ENCODE data around the gene WDR27. TPM values are rescaled to one million over a fixed set of nuclear protein-coding genes. Genes with fewer than 3 reads are reported as not detected.

Gene WDR27
- polyA plus RNA-seq, 1 donor: 73.8 TPM

DNA sequence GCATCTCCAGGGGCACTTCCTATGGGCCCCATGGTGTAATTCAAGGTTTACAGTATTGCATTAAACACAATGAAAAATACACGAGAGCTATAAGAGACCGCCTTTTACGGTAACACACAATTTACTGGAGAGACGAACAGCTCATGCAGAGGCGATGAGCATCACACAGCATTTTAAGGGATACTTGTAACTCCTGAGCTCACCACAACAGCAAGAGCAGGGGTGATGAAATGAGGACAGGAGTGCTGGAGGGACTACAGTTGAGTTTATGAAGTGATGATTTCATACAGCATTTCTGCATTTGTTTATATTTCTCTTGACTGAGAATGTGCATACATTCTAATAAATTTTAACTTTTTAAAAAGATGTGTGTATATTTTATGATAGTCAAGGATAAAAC lies 113.9 kb downstream of the WDR27 start:
- Histone ChIP-seq H3K4me3 (ENCODE audit: low read length) (no peak overlapping the region), H3K4me1 (ENCODE audit: control insufficient read depth, insufficient read depth, low read length) (no peaks in the 10 kb centered on the region), H3K36me3 (ENCODE audit: control insufficient read depth, insufficient read depth, low read length) (peaks cover 3% of the 10 kb centered on the region), H3K27me3 (ENCODE audit: control insufficient read depth, insufficient read depth, low read length) (no peaks in the 10 kb centered on the region), H3K27ac (ENCODE audit: low read length) (no peak overlapping the region), H3K9me3 (ENCODE audit: control insufficient read depth, low read depth, low read length) (no peaks in the 10 kb centered on the region)
- WGBS (ENCODE audit: insufficient coverage, low lambda C conversion rate): 83% methylated on average over 2 of the region's 5 CpGs
- DNase-seq: no peak

DNA sequence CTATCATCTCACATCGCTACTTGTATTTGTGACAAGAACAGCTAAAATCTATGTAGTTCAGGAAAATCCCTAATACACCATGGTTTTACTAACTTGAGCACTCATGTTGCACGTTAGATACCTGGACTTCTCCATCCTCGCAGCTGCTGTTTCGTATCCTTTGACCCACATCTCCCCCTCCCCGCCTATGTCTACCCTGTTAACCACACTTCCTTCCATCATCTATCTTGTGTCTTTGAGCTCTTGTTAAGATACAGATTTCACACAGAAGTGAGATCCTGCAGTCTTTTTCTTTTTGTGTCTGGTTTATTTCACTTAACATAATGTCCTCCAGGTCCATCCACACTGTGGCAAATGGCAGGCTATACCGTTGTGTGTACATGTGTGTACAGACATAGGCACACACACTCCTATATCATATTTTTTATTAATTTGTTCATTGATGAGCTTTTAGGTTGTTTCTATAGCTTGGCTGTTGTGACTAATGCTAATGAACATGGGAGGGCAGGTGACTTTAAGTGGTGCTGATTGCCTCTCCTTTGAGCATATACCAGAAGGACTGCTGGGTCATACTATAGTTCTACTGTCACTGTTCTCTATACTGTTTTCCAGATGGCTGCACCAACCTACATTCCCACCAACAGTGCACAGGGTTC lies 117.8 kb downstream of the WDR27 start:
- Histone ChIP-seq H3K9me3 (ENCODE audit: control insufficient read depth, low read depth, low read length) (no peaks in the 10 kb centered on the region), H3K27ac (ENCODE audit: low read length) (no peak overlapping the region), H3K27me3 (ENCODE audit: control insufficient read depth, insufficient read depth, low read length) (no peaks in the 10 kb centered on the region), H3K36me3 (ENCODE audit: control insufficient read depth, insufficient read depth, low read length) (no peaks in the 10 kb centered on the region), H3K4me1 (ENCODE audit: control insufficient read depth, insufficient read depth, low read length) (no peaks in the 10 kb centered on the region), H3K4me3 (ENCODE audit: low read length) (no peak overlapping the region)
- no peak for DNase-seq
- WGBS (ENCODE audit: insufficient coverage, low lambda C conversion rate): 100% methylated on average over 1 of the region's 6 CpGs

DNA sequence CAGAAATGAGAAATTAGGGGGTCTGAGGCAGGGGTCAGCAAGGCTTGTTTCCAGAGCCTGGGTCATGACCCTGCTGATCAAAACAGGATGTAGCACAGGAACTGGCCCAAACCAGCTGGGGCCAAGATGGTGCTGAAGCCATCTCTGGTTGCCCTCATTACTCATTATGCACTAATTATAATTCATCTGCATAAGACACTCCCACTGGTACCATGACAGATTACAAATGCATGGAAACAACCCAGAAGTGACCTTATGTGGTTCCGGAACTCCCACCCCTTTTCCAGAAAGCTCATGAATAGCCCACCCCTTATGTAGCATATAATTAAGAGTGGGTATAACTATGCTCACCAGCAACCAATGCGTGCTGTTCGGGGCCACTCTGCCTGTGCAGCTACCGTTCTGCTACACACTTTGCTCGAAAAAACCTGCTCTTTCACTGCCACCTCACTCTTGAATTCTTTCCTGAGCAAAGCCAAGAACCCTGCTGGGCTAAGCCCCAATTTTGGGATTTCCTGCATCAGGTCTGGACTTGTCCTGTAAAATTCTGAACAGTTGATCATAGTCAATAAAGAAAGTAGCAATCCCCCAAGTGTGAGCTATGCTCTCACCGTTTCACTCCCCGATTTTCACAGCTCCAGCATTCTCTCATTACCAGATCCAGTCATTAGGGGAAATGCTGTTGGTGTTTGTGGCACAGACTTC lies 122.3 kb downstream of the WDR27 start:
- WGBS (ENCODE audit: insufficient coverage, low lambda C conversion rate): no CpG with 5 or more reads among the region's 7 CpGs
- DNase-seq: no peak
- H3K27me3 ChIP-seq (ENCODE audit: control insufficient read depth, insufficient read depth, low read length): no peaks in the 10 kb centered on the region

DNA sequence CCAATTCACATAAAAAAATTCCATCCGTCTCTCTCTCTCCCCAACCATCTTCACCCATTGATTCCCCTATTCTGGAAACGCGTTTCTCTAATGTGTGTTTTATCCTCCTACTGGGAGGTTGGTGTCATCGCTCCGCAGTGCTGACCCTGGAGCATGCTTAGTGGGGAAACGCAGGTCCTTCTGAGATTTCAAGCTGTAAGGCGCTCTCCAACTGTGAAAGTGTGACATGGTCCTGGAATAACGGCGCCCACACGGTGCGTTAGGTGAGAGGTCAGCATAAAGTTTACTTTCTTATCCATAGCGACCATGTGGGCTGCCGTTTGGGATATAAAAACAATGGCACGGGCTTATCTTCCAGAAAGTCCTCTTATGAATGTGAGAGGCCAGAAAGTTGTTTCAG lies 123.9 kb downstream of the WDR27 start:
- no peak for DNase-seq
- Histone ChIP-seq H3K27me3 (ENCODE audit: control insufficient read depth, insufficient read depth, low read length) (no peaks in the 10 kb centered on the region), H3K9me3 (ENCODE audit: control insufficient read depth, low read depth, low read length) (peaks cover 4% of the 10 kb centered on the region), H3K27ac (ENCODE audit: low read length) (no peak overlapping the region), H3K4me3 (ENCODE audit: low read length) (no peak overlapping the region), H3K4me1 (ENCODE audit: control insufficient read depth, insufficient read depth, low read length) (no peaks in the 10 kb centered on the region), H3K36me3 (ENCODE audit: control insufficient read depth, insufficient read depth, low read length) (no peaks in the 10 kb centered on the region)
- WGBS (ENCODE audit: insufficient coverage, low lambda C conversion rate): 100% methylated on average over 2 of the region's 14 CpGs

More for the DNA sequence above, 122.3 kb downstream of the WDR27 start:
- Histone ChIP-seq H3K36me3 (ENCODE audit: control insufficient read depth, insufficient read depth, low read length) (no peaks in the 10 kb centered on the region), H3K4me1 (ENCODE audit: control insufficient read depth, insufficient read depth, low read length) (no peaks in the 10 kb centered on the region), H3K27ac (ENCODE audit: low read length) (no peak overlapping the region), H3K4me3 (ENCODE audit: low read length) (no peak overlapping the region), H3K9me3 (ENCODE audit: control insufficient read depth, low read depth, low read length) (peaks cover 4% of the 10 kb centered on the region)

DNA sequence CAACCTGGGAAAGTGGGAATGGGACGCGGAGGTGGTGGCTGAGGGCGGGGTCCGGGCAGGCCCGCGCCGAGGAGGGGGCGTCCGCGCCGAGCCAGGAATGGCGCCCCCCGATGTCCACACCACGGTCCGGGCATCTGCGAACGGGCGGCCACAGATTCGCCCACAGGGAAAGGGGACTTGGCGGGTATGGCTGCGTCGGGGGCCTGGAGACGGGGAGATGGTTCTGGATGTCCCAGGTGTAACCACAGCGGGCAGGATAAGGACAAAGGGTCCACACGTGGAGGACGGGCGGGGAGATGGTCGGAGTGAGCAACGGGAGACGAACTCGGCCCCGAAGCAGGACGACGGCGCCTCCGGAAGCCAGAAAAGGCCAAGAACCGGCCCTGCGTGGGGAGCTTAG lies 124.6 kb downstream of the WDR27 start:
- Histone ChIP-seq H3K4me1 (ENCODE audit: control insufficient read depth, insufficient read depth, low read length) (no peaks in the 10 kb centered on the region), H3K27ac (ENCODE audit: low read length) (no peak overlapping the region), H3K9me3 (ENCODE audit: control insufficient read depth, low read depth, low read length) (peaks cover 4% of the 10 kb centered on the region), H3K27me3 (ENCODE audit: control insufficient read depth, insufficient read depth, low read length) (no peaks in the 10 kb centered on the region), H3K4me3 (ENCODE audit: low read length) (peak overlapping the region; percentile 10), H3K36me3 (ENCODE audit: control insufficient read depth, insufficient read depth, low read length) (no peaks in the 10 kb centered on the region)
- no CpG with 5 or more reads among the region's 38 CpGs for WGBS (ENCODE audit: insufficient coverage, low lambda C conversion rate)
- no peak for DNase-seq

DNA sequence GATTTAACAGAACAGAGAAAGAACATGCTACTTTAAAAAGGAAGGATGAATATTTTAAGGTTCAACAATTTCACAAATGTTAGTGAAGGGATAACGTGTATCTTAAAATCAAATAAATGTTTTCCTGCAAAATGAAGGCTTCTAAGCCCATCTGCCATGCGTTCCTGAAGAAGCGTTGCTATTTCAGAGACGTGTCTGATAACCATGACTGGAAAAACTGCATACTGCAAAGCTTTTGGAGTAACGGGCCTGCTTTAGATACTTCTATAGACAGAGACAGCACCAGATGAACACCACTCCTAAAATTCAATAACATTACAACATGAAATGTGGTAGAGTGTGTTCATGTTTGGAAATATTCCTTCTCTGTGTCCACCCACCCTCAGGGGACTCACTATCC lies 126.0 kb downstream of the WDR27 start:
- Histone ChIP-seq H3K4me1 (ENCODE audit: control insufficient read depth, insufficient read depth, low read length) (no peaks in the 10 kb centered on the region), H3K4me3 (ENCODE audit: low read length) (no peak overlapping the region), H3K9me3 (ENCODE audit: control insufficient read depth, low read depth, low read length) (peaks cover 4% of the 10 kb centered on the region), H3K36me3 (ENCODE audit: control insufficient read depth, insufficient read depth, low read length) (no peaks in the 10 kb centered on the region), H3K27ac (ENCODE audit: low read length) (no peak overlapping the region), H3K27me3 (ENCODE audit: control insufficient read depth, insufficient read depth, low read length) (no peaks in the 10 kb centered on the region)
- WGBS (ENCODE audit: insufficient coverage, low lambda C conversion rate): 100% methylated on average over 1 of the region's 5 CpGs
- DNase-seq: no peak

DNA sequence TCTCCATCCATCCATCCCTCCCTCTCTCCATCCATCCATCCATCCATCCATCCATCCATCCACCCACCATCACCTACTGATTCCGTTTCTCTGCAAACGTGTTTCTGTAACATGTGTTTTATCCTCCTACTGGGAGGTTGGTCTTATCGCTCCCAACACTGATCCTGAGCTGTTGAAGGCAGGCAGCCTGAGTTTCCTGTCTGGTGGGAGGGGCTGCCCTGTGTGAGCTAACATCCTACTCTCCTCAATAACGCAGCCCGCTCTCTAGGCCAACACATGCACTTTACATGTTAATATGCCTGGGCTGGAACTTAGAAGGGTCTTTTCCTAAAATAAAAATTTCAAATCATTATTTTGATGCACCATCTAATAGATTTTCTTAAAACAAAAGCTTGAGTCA lies 126.5 kb downstream of the WDR27 start:
- Histone ChIP-seq H3K27me3 (ENCODE audit: control insufficient read depth, insufficient read depth, low read length) (no peaks in the 10 kb centered on the region), H3K36me3 (ENCODE audit: control insufficient read depth, insufficient read depth, low read length) (no peaks in the 10 kb centered on the region), H3K9me3 (ENCODE audit: control insufficient read depth, low read depth, low read length) (peaks cover 4% of the 10 kb centered on the region), H3K4me1 (ENCODE audit: control insufficient read depth, insufficient read depth, low read length) (no peaks in the 10 kb centered on the region), H3K4me3 (ENCODE audit: low read length) (no peak overlapping the region), H3K27ac (ENCODE audit: low read length) (no peak overlapping the region)
- WGBS (ENCODE audit: insufficient coverage, low lambda C conversion rate): no CpG with 5 or more reads among the region's 5 CpGs
- DNase-seq: no peak

DNA sequence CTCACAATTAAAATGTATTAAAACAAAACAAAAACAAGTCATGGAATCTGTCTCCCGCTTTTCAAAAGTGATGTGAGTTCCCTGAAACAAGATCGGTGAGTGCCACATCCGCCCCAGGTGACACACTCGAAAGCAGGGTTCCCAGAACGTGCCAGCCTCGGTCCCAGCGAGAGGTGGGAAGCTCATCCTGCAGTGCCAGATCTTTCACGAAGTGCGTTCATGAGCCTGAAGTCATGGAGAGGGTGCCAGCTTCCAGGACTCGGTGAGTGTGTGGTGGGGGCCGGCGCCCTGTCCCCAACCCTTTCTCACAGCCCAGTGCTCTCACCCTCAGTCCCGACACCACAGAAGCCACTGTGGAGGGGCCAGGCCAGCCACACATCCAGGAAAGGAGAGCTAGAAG lies 127.4 kb downstream of the WDR27 start:
- Histone ChIP-seq H3K4me1 (ENCODE audit: control insufficient read depth, insufficient read depth, low read length) (no peaks in the 10 kb centered on the region), H3K27me3 (ENCODE audit: control insufficient read depth, insufficient read depth, low read length) (no peaks in the 10 kb centered on the region), H3K9me3 (ENCODE audit: control insufficient read depth, low read depth, low read length) (peaks cover 4% of the 10 kb centered on the region), H3K36me3 (ENCODE audit: control insufficient read depth, insufficient read depth, low read length) (peaks cover 4% of the 10 kb centered on the region), H3K27ac (ENCODE audit: low read length) (no peak overlapping the region), H3K4me3 (ENCODE audit: low read length) (no peak overlapping the region)
- DNase-seq: no peak
- WGBS (ENCODE audit: insufficient coverage, low lambda C conversion rate): no CpG with 5 or more reads among the region's 13 CpGs

DNA sequence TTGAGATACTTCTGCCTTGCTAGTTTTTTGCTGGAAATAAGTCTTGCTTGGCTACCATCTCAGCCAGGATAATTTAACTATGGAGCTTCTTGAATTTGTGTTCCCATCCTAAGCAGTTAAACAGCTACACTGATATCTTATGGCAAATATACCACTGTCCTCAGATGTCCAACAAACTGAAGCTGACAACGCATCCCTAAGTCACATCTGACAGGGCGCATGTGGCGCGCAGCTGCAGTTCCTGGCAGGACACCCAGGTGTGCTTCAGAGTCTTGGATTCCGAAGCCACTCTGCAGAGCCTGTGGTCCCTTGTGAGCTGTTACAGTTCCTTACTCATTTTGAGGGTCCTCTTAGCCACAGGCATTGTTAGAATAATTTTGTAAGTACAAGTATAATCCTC lies 127.9 kb downstream of the WDR27 start:
- peaks cover 4% of the 10 kb centered on the region for H3K9me3 ChIP-seq (ENCODE audit: control insufficient read depth, low read depth, low read length)
- 88% methylated on average over 1 of the region's 5 CpGs for WGBS (ENCODE audit: insufficient coverage, low lambda C conversion rate)
- no peak overlapping the region for H3K27ac ChIP-seq (ENCODE audit: low read length)
- H3K36me3 ChIP-seq (ENCODE audit: control insufficient read depth, insufficient read depth, low read length): peaks cover 4% of the 10 kb centered on the region
- no peaks in the 10 kb centered on the region for H3K27me3 ChIP-seq (ENCODE audit: control insufficient read depth, insufficient read depth, low read length)
- no peak for DNase-seq
- H3K4me1 ChIP-seq (ENCODE audit: control insufficient read depth, insufficient read depth, low read length): no peaks in the 10 kb centered on the region
- H3K4me3 ChIP-seq (ENCODE audit: low read length): no peak overlapping the region

DNA sequence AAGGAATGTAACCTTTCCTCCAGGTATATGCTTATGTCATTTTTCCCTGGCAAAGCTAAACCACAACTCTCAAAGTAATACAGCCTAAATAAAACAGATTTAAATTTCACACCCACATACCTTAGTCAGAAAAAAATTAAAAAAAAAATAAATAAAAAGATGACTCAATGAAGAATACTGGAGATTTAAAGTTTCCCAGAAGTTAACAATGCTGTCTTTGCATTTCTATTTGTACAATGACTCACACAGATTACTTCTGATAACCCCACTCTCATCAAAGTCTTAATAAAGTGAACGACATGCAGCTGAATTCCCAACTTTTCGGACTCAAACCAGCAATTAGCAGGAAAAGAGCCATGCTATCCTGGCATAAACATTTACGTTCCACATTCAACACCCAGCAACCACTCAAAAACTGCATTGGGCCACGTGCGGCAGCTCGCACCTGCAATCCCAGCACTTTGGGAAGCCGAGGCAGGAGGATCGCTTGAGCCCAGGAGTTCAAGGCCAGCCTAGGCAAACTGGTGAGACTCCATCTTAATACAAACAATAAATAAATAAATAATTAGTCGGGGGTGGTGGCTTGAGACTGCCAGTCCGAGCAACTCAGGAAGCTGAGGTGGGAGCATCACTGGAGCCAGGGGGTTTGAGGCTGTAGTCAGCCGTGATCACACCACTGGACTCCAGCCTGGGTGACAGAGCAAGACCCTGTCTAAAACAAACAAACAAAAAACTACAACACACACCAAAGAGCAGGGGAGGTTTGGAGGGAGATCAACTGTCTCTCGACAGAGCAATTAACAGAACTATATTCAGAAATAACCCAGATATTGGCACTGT lies 130.5 kb downstream of the WDR27 start:
- Histone ChIP-seq H3K27me3 (ENCODE audit: control insufficient read depth, insufficient read depth, low read length) (no peaks in the 10 kb centered on the region), H3K27ac (ENCODE audit: low read length) (no peak overlapping the region), H3K36me3 (ENCODE audit: control insufficient read depth, insufficient read depth, low read length) (peaks cover 4% of the 10 kb centered on the region), H3K4me1 (ENCODE audit: control insufficient read depth, insufficient read depth, low read length) (no peaks in the 10 kb centered on the region), H3K9me3 (ENCODE audit: control insufficient read depth, low read depth, low read length) (no peaks in the 10 kb centered on the region), H3K4me3 (ENCODE audit: low read length) (no peak overlapping the region)
- WGBS (ENCODE audit: insufficient coverage, low lambda C conversion rate): 100% methylated on average over 1 of the region's 12 CpGs
- DNase-seq: no peak

Data from large intestine (tissue), 3 donors.